SIG-M5 (cell line): ENCODE results near the gene KRT84.

Experiments used
- DNase-seq: peaks from one replicate; lab custom pipeline; 2025; lab: John Stamatoyannopoulos, UW

The KRT84 gene

DNA sequence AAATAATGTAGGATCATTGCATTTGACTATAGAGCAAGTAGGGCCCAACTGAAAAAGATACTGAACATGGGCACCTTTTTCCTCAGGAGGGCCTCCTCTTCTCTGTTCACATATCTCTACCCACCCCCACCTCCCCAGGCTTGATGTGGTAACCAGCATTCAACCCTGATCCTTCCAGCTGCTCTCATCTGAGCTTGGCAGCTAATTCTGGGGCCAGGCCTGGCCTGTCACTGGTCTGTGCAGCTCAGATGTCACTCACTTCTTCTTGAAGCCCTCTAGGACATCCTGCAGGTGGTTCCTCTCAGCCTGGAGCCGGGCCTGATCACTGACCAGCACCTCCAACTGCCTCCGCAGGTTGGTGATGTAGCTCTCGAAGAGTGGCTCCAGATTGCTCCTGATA, 2.1 kb downstream of the KRT84 start:
- DNase-seq: no peak

DNA sequence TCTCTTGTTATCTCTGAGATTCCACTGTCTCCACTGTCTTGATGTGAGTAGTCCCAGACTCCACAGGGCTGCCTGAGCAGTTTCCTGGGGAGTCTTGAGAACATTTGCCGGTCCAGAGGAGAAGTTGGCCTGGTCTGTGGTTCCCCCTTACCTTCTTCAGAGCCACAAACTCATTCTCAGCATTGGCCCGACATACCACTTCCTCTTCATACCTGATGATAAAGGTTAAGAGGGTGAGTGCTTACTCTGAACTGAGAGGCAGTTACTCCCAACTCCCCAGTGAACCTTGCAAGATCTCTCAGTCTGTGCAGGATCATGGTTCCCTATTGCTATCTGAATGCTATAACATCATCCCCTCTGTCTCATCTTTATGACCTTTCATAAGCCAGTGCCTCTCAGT, 2.6 kb downstream of the KRT84 start:
- DNase-seq: no peak

DNA sequence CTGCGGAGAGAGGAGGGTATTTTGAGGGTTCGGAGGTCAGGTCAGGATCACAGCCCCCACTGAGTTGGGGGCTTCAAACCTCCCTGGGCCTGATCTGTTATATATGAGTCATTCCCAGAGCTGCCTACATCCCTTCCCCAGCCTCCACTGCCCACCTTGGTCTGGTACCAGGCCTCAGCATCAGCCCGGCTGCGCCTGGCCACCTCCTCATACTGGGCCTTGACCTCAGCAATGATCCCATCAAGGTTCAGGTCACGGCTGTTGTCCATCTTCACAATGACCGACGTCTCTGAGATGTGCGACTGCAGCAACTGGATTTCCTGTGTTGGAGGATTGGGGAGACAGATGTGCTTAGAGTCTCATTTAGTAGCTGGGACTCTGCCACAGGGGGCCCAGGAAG, 4.2 kb downstream of the KRT84 start:
- DNase-seq: no peak

DNA sequence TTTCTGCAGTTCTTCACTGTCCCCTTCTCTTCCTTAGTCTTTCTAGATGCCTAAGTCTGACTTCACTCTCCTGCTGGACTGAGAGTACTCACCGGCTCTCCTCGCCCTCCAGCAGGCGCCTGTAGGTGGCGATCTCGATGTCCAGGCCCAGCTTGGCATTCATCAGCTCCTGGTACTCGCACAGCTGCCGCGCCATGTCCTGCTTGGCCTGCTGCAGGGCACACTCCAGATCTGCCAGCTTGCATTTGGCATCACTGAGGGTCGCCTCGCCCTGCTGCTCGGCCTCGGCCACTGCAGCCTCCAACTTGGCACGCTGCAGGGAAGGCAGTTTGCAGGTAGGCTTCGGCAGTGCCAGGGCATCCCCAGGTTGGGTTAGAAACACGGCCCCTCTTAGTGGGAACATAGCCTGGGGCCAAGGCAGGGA, 5.2 kb downstream of the KRT84 start:
- no peak for DNase-seq

DNA sequence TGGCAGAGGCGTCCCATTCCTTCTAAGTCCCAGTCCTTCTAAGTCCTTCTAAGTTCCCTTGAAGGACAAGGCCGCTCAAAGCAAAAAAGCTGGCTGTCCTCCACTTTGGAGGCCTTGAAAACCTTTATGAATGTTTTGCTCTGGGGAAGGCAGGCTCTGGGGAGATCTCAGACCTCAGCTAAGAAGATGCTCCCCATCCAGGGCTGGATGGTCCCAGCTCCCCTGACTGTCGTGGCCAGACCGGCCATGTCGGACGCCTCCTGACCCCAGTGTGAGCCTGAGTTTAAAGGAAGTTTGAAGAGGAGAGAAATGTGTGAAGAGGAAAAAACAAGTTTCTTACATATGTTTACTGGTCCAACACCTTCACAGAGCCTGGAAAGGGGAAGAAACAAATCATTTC, 5.9 kb downstream of the KRT84 start:
- DNase-seq: no peak

DNA sequence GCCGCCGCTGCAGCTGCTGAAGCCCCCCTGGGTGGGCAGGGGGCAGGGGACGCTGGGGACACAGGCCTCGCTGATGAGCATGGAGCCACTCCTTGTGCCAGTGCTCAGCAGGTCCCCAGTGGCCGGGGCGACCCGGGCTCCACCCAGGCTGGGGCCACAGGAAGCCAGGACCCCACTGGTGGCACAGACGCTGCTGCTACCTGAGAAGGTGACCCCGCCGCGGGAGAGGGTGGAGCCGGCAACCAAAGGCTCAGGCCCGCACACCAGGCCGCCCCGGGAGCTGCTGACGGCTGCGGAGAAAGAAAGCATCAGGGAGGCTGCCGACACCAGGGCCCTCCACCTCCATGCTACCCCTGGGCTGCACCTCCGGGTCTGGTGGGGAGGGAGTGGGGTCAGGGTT, 7.4 kb downstream of the KRT84 start:
- DNase-seq: no peak

DNA sequence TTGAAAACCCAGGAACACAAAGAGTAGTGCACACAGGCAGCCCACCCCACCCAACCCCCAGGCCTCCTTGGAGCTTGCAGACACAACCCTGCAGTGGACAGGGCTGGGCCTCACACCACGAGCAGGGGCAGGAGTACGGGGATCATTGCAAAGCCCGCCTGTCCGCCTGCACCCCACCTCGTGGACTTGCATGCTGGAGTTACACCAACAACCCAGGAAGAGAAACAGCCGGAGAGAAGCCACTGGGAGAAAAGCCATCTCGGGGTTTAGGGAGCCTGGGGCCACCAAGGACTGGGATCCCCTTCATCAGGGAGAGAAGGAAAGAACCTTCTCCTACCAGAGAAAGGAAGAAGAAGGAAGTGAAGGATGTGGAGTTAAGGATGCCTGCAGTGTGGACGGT, 8.2 kb downstream of the KRT84 start:
- DNase-seq: no peak

DNA sequence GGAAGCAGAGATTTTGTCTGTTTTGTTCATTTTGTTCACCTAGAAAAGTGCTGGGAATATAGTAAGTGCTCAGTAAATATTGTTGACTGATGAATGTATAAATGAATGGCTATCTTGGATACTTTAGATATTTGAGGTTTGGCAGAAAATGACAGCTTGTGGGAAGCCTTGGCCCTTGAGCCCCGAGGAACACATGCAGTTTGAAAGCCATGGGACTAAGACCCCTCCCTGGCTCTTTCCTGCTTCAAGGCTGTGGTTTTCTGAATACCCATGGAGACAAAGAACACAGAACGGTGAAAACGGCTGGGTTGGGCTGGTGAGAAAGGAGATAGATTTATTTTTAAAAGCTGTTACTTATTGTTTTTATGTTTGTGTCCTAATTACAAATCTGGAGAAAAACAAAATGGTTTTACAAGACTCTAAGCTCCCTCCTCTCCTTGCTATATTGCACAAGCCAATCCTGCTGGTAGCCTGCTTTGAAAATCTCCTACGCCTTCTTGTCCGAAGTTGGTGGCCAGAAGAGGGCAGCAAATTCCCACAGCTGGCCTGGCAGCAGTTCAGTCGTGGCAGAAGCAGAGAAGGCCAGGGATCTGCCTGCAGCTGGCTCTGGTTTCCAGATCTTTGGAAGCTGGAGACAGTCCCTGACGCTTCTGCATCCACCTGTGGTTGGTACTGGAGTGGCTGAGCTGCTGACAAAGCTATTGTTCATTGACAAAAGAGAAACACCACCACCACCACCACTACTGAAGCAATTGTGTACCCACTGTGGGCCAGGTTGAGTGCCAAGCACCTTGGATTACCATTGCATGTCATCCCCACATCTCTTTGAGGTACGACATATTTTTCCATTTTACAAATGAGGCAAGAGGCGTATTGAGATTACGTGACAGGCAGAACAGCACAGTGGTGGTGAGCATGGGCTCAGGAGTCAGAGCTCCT, 13.0 kb downstream of the KRT84 start:
- no peak for DNase-seq

DNA sequence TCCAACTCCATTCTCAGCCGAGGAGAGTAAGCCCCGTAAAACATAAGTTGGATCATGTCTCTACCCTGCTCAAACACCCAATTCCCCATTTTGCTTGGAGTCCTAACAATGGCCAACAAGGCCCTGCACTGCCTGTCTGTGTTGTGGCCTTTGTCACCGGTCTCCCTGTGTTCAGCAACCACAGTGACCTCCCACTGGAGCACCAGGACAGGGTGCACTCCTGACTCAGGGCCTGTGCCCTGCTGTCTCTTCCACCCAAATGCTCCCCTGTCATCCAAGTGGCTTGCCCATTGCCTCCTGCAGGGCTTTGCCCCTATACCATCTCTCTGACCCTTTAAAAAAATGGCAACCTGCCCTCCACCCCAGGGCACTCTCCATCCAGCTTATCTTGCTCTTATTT, 13.7 kb downstream of the KRT84 start:
- no peak for DNase-seq

DNA sequence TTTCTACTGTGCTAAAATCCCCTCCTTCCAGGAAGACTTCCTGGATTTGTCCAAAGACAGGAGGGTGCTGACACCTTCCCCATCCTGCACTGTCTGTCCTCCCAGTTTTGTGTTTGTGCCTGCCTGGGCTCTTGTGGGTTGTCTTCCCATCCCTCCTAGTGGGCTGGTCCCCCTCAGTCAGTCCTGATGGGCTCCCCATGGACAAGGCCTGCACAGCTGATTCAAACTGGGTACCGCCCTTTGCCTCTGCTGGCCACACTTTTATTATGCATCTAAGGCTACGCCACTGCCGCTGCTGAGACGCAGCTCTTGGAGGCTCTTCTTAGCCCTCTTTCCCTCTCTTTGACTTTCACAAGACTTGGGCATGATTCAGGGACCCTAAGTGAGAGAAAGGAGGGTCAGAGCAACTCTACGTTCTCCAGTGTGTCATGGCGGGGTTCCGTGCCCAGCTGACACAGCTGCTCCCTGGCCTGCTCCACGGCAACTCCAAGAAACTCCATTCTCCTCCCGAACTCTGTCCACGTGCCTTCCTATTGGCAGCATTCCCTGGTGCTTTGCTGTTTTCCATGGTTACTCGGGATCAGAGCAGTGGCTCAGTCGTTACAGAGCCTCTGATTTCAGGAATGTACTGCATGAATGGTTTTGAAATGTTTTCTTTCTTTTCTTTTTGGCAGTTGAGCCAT, 14.4 kb downstream of the KRT84 start:
- no peak for DNase-seq

DNA sequence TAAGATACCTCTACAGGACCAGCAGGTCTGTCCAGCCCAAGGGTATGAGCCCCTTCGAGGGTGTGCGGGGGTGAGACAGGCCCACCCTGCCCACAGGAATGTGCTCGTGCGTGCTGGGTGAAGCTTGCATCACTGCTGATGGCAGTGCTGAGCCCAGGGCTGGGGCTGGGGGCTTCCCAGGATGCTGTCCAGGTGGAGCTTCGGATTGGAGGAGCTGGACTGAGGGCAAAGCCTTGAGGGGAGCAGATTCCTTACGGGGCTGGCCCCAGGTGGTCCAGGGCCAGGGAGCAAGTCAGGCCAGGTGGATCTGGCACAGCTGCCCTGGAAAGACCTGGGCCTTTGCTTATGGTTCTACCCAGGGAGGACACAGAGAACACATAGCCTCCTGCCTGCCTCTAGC, 15.6 kb downstream of the KRT84 start:
- no peak for DNase-seq

DNA sequence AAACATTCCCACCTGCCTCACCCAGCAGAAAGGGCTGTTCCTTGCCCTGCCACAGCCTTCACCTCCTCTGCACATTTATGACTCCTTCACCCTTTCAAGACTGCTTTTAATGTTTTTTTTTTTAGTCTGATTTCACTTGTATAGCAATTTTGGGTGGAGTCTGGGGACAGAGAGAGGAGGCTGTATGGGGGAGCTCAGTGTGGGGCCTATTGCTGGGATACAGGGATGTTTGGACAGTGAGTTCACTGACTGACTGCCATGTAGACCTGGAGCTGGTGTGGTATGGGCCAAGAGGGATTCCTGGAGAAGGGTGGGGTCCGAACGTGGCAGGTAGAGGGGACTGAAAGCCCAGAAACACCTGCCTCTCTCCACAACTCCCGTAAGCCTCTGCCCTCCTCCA, 16.2 kb downstream of the KRT84 start:
- DNase-seq: no peak

DNA sequence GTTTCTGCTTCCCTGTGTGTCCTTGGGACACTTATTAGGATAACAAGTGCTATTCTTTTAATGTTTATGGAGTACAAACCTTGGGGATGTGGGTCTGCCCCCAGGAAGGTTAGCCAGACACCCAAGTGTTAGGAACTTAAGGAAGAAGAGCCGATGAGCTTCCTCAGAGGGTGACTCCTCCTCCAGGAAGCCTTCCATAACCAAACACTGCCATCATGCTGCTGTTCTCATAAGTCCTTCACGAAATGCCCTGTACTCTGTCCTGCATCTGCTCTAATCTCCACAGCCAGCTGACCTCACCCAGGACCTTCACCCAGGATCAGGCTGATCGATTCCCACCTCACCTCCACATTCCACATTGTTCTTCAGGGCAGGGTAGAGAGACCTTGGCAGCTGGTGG, 16.9 kb downstream of the KRT84 start:
- DNase-seq: no peak

DNA sequence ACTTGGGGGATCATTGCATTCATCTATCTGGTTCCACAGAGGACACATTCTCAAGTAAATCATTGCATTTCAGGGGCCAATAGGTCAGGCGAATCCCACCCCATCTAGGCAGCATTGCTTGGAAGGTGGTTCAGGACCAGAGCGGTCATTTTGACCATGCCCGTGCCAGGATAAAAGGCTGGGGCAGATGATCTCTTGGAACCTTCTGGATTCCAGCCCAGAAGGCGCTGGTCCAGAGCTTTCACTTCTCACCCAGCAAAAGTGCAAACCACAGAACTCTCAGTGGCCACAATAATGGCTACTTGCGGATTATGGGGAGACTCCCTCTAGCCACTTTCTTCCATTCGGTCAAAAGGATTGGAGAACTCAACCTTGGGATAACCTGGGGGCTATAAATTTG, 17.6 kb downstream of the KRT84 start:
- DNase-seq: no peak

DNA sequence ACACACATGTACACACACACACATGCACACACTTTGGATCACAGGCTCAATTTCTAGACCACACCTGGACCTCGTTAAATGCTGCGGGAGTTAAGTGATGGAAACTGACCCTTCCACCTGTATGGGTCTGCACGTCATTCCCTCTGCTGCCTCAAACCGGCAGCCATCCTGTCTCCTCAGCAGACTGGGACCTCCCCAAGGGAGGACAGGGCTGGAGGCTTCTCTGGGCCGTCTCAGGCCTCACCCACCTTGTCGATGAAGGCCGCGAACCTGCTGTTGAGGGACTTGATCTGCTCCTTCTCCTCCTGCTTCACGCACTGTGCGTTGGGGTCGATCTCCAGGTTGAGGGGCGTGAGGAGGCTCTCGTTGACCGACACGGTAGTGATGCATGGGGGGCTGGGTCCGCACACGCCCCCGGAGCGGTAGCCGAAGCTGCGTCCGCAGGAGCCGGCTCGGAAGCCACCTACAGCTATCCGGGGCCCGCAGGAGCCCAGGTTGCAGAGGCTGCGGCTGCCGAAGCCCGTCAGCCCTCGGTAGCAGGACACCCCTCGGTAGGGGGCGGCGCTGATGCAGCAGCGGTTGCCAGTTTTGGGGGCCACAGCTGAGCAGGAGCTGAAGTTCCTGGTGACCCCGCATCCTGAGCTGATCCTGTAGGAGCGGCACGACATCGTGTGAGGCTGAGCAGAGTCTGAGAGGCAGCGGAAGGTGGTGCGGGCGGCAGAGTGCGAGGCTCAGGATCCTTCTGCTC, 18.5 kb downstream of the KRT84 start, which contains the start of gene KRT85:
Gene KRT85, minus strand, starts transcription at position 744 of the 748 bp plus-strand sequence. Its CDS starts 76 bp downstream, at position 668.
- no peak for DNase-seq

DNA sequence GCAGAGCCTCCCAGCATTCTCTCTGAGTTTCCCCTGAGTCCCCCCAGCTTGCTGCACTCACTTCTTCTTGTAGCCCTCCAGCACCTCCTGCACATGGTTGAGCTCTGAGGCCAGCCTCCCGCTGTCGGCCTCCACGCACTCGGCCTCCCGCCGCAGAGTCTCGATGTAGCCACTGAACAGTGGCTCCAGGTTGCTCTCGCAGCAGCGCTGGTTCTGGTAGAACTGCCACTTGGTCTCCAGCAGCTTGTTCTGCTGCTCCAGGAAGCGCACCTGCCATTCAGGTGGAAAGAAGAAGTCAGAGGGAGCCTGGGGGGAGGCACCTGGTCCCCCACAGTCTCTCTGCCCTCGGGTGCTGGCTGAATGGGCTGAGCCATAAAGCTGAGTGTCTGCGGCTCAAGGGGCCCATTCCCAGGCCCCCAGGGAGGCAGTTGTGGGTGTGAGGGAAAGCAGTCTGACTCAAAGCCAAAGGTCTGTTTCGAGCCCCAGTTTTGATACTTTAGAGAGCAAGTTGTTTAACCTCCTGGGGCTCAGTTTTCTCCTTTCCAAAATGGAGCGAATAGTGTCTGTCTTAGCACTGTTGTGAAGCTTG, 20.5 kb downstream of the KRT84 start:
- DNase-seq: no peak

DNA sequence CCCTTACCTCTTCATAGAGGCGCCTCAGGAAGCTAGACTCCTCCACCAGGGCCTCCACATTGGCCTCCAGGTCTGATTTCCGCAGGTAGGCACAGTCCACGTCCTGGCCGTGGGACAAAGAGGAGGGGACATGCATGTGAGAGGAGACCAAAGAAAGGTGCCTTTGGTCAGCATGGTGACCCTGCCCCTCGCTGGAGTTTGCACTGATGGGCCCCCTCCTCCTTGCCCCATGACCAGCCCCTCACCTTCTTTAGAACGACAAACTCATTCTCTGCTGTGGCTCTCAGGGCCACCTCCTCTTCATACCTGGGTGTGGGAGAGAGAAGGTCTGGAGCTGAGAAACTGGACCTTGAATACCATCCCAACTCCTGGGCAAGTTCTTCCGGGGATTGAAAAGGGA, 21.4 kb downstream of the KRT84 start:
- DNase-seq: no peak

DNA sequence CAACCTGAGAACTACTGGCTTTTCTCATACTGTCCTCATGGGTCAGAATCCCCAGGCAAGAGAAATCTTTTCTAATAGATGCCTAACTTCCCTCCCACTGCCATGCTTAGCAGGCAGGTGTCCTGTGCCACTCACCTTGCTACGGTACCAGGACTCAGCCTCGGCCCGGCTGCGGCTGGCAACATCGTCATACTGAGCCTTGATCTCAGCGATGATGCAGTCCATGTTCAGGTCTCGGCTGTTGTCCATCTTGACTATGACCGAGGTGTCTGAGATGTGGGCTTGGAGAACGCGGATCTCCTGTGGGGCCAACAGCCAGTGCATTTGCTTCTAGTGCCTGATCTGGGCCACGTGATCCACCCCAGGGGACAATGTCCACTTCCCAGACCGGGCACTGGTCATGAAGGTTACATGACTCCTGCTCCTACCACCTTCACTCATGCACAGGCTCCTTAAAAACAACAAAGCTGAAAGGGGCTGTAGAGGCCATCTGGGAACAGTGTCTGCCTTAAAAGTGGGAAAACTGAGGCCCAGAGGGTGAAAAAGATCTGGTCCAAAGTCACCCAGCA, 22.3 kb downstream of the KRT84 start:
- DNase-seq: no peak

DNA sequence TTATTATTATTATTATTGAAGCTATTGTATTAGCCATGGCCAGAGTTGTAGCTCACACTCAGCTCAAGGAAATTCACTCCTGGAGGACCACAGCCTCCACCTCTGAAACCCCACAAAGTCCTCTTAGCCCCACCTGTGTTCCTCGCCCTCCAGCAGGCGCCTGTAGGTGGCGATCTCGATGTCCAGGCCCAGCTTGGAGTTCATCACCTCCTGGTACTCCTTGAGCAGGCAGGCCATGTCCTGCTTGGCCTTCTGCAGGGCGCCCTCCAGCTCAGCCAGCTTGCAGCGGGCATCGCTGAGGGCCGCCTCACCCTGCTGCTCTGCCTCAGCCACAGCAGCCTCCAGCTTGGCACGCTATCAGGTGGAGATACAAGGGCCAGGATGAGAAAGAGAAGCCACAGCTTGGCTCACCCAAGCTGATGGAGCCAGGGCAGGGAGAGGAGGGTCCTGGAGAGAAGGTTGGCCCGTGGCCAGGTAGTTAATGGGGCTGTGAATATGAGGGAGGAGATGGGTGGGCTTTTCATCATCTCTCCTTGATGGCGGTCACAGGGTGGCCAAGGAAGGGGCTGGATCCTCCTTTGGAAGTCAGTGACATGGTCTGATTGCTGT, 23.2 kb downstream of the KRT84 start:
- DNase-seq: no peak

DNA sequence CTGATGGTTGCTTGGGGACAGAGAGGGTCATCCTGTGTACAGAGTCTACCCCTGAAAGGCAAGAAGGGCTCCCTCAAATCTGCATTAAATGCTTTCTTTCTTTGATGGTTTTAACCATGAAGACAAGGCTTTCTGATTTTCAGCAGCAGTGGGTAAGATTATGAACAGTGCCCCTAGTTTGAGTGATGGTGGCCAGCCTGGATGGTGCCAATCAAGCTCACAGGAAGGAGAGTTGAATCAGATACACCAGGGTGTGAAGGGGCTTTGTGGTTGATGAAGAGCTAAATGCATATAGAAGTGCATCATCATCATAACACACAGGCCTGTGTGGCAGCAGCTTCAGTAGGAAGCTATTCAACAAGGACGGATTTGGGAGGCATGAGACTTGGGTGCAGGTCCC, 23.9 kb downstream of the KRT84 start:
- DNase-seq: no peak

DNA sequence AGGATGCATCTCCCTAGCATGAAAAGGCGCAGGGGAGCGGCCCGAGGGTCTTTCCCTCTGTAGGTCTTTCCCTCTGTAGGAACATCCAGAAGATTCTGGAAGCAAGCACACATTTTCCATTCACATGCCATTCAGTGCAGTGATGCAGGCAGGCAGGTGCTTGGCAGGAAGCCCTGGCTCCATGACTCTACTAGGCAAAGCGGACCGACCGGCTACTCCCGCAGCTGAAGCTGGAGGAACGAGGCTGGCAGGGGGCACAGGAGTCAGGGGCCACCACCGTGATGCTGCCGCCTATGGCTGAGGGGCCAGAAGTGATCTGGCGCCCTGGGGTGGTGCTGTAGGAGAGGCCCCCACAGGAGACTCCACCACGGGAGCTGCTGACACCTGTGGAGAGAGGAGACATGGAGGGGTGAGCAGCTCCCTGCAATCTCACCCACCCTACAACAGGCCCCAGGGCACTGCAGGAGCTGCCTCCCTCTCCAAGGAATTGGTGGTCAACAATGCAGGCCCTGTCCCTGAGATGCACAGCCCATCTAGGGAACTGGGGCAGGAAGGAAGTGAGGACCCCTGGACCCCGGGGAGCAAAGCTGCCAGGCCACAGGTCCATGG, 24.7 kb downstream of the KRT84 start:
- DNase-seq: no peak
